Effector memory CD8-positive, alpha-beta T cell (primary cell): ENCODE results near the gene LEAP2.
A peak's percentile ranks its signal among the peaks of the same experiment; 100 is the strongest.

Experiments
- ATAC-seq: fragments of 150-1000 bp; cut with Tn5 transposase; replicated peaks from 2 replicates; pipeline ENCODE4 v1.10.0; 2021; ENCODE audit warnings: mild to moderate bottlenecking, moderate library complexity
- DNase-seq, 3 experiments: peaks; one replicate each; pipeline ENCODE4 v3.0.0; 2021
- H3K27ac Mint-ChIP-seq, 2 donors: one replicate each; pipeline ENCODE4 v1.8.0; 2022; ENCODE audit warnings: mild to moderate bottlenecking in 2 of 2, mixed read lengths in 2 of 2, moderate library complexity in 2 of 2
- H3K27me3 Mint-ChIP-seq, 2 donors: one replicate each; pipeline ENCODE4 v1.8.0; 2022; ENCODE audit warnings: mixed read lengths in 2 of 2
- H3K36me3 Mint-ChIP-seq: one replicate; pipeline ENCODE4 v1.8.0; 2022; ENCODE audit warnings: mild to moderate bottlenecking, moderate library complexity, mixed read lengths; ENCODE audit not compliant: insufficient read depth
- H3K4me1 Mint-ChIP-seq, 2 donors: one replicate each; pipeline ENCODE4 v1.8.0; 2022; ENCODE audit warnings: low read depth in 2 of 2, mixed read lengths in 2 of 2
- H3K4me3 Mint-ChIP-seq, 2 donors: one replicate each; pipeline ENCODE4 v1.8.0; 2022; ENCODE audit warnings: mild to moderate bottlenecking in 2 of 2, mixed read lengths in 2 of 2, moderate library complexity in 2 of 2
- H3K9me3 Mint-ChIP-seq, 2 donors: one replicate each; pipeline ENCODE4 v1.8.0; 2022; ENCODE audit warnings: mixed read lengths in 2 of 2

LEAP2 gene

DNA sequence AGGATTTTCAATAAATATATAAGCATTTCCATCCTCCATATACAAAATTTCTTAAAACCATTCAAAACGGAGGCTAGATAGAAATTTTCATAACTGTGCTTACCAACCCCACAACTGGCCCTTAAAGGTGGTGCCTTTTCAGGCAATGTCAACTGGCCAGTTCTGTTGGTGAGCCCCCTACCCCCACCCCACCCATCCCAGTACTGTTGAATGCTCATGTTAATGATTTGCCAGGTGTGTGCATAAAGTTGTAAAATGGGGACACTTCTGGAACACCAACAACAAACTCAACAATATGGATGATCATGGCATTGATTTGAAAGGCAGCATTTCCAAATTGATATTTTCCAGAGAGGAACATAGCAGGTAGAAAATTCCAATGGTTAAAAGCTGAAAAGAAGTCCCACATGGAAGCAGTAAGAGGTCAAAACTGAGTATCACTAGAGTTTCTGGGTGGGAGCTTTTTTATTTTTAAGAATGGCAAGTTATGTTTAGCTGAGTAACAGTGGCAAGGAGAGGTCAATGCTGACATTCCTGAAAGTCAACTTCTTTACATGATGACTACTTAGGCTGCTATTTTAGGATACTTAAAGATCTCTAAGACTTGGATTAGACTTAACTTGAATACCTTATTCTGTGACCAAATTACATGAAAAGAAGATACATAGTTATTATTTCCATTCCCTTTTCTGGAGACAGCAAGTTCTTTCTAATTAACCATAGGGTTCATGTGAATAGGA lies 2.7 kb downstream of the LEAP2 start:
- no peaks in the 10 kb centered on the region for H3K4me1 Mint-ChIP-seq
- ATAC-seq = no peak
- H3K36me3 Mint-ChIP-seq = peaks cover 37% of the 10 kb centered on the region
- no peaks in the 10 kb centered on the region for H3K27me3 Mint-ChIP-seq
- H3K27ac Mint-ChIP-seq = no peak overlapping the region
- DNase-seq = no peak
- no peaks in the 10 kb centered on the region for H3K9me3 Mint-ChIP-seq
- no peak overlapping the region for H3K4me3 Mint-ChIP-seq

DNA sequence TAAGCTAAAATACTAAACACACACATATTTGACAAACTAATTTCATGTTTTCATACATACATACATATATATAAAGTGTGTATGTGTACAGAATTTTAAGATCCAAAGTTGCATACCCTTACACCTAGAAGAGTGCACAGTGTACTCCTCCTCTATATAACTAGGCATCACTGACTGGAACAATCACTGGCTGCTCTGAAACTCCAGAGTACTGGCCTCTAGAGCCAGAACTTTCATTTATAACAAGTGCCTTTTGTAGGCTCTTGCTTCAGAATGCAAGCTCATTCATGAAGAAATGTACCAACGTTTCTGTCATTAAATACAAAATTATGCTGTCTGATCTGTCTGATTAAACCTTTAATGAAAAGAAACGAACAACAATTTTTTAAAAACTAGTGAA lies 4.0 kb downstream of the LEAP2 start:
- no peak for DNase-seq
- Mint-ChIP-seq H3K4me3 (no peak overlapping the region), H3K9me3 (no peaks in the 10 kb centered on the region), H3K36me3 (peaks cover 49% of the 10 kb centered on the region), H3K27me3 (no peaks in the 10 kb centered on the region), H3K4me1 (no peaks in the 10 kb centered on the region), H3K27ac (no peak overlapping the region)
- no peak for ATAC-seq

- Mint-ChIP-seq H3K27ac (no peak overlapping the region), H3K4me1 (no peaks in the 10 kb centered on the region), H3K4me3 (no peak overlapping the region), H3K27me3 (no peaks in the 10 kb centered on the region), H3K9me3 (no peaks in the 10 kb centered on the region), H3K36me3 (peaks cover 54% of the 10 kb centered on the region)
- no peak for ATAC-seq
- no peak for DNase-seq
Measured at GRCh38 chr5:132877938-132878337, 4.5 kb downstream of the LEAP2 start.

- Mint-ChIP-seq H3K27me3 (no peaks in the 10 kb centered on the region), H3K27ac (peak overlapping the region; percentile 32 to 60), H3K36me3 (peaks cover 79% of the 10 kb centered on the region), H3K9me3 (no peaks in the 10 kb centered on the region), H3K4me1 (no peaks in the 10 kb centered on the region), H3K4me3 (no peak overlapping the region)
- ATAC-seq = peak; percentile 71
- DNase-seq = peak in 1 of 3 experiments; percentile 15
Measured at GRCh38 chr5:132883261-132883834, 9.9 kb downstream of the LEAP2 start.

GRCh38 chr5:132884548-132884947 lies 11.1 kb downstream of the LEAP2 start:
- Mint-ChIP-seq H3K36me3 (peaks cover 81% of the 10 kb centered on the region), H3K27ac (peak overlapping the region in 1 of 2 donors; percentile 10), H3K4me3 (no peak overlapping the region), H3K27me3 (no peaks in the 10 kb centered on the region), H3K9me3 (no peaks in the 10 kb centered on the region), H3K4me1 (no peaks in the 10 kb centered on the region)
- ATAC-seq (no peak), DNase-seq (no peak)

GRCh38 chr5:132886064-132886823 lies 12.8 kb downstream of the LEAP2 start:
- no peaks in the 10 kb centered on the region for H3K4me1 Mint-ChIP-seq
- no peak overlapping the region for H3K4me3 Mint-ChIP-seq
- H3K9me3 Mint-ChIP-seq = no peaks in the 10 kb centered on the region
- no peaks in the 10 kb centered on the region for H3K27me3 Mint-ChIP-seq
- no peak for DNase-seq
- H3K36me3 Mint-ChIP-seq = peaks cover 86% of the 10 kb centered on the region
- H3K27ac Mint-ChIP-seq = peak overlapping the region; percentile 35 to 77
- no peak for ATAC-seq

- Mint-ChIP-seq H3K4me3 (no peak overlapping the region), H3K27me3 (no peaks in the 10 kb centered on the region), H3K9me3 (no peaks in the 10 kb centered on the region), H3K4me1 (no peaks in the 10 kb centered on the region), H3K36me3 (peaks cover 86% of the 10 kb centered on the region), H3K27ac (peak overlapping the region in 1 of 2 donors; percentile 77)
- DNase-seq (no peak), ATAC-seq (no peak)
Measured at GRCh38 chr5:132887283-132887682, 13.8 kb downstream of the LEAP2 start.

GRCh38 chr5:132889501-132889900 lies 16.0 kb downstream of the LEAP2 start:
- peak overlapping the region in 1 of 2 donors; percentile 46 for H3K27ac Mint-ChIP-seq
- H3K9me3 Mint-ChIP-seq = no peaks in the 10 kb centered on the region
- H3K4me1 Mint-ChIP-seq = peaks cover 0 to 3% of the 10 kb centered on the region in 2 donors
- H3K4me3 Mint-ChIP-seq = no peak overlapping the region
- no peaks in the 10 kb centered on the region for H3K27me3 Mint-ChIP-seq
- ATAC-seq (no peak), DNase-seq (no peak)
- H3K36me3 Mint-ChIP-seq = peaks cover 77% of the 10 kb centered on the region

GRCh38 chr5:132890817-132891216 lies 17.3 kb downstream of the LEAP2 start:
- Mint-ChIP-seq H3K27me3 (no peaks in the 10 kb centered on the region), H3K27ac (no peak overlapping the region), H3K4me1 (peaks cover 0 to 6% of the 10 kb centered on the region in 2 donors), H3K9me3 (no peaks in the 10 kb centered on the region), H3K4me3 (no peak overlapping the region), H3K36me3 (peaks cover 78% of the 10 kb centered on the region)
- no peak for ATAC-seq
- no peak for DNase-seq

GRCh38 chr5:132895719-132896305 lies 22.3 kb downstream of the LEAP2 start:
- Mint-ChIP-seq H3K4me3 (no peak overlapping the region), H3K36me3 (peaks cover 81% of the 10 kb centered on the region), H3K9me3 (no peaks in the 10 kb centered on the region), H3K27ac (peak overlapping the region; percentile 44 to 81), H3K4me1 (peaks cover 0 to 11% of the 10 kb centered on the region in 2 donors), H3K27me3 (no peaks in the 10 kb centered on the region)
- ATAC-seq (no peak), DNase-seq (no peak)

GRCh38 chr5:132896685-132897084 lies 23.2 kb downstream of the LEAP2 start:
- Mint-ChIP-seq H3K9me3 (no peaks in the 10 kb centered on the region), H3K36me3 (peaks cover 82% of the 10 kb centered on the region), H3K4me1 (peaks cover 0 to 11% of the 10 kb centered on the region in 2 donors), H3K4me3 (no peak overlapping the region), H3K27ac (peak overlapping the region; percentile 44 to 81), H3K27me3 (no peaks in the 10 kb centered on the region)
- DNase-seq = no peak
- no peak for ATAC-seq

DNA sequence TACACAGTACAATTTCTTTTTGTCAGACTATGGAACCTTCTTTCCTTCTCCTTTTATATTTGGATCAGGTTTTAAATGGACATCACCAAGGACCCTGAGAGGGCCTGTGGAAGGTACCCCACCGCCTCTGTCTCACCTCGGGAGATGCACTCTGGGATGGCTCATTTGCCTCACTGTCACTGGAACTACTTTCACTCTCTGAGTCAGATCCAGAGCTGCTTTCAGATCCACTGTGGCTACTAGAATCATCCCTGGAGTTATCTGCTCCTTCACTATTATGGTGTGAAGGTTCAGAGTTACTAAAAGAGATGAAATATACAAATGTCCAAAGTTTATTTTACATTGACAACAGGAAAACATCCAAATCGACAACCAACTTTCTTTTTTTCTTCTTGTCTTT lies 24.6 kb downstream of the LEAP2 start:
- DNase-seq (no peak), ATAC-seq (no peak)
- Mint-ChIP-seq H3K27ac (no peak overlapping the region), H3K4me3 (no peak overlapping the region), H3K4me1 (peaks cover 0 to 9% of the 10 kb centered on the region in 2 donors), H3K36me3 (peaks cover 73% of the 10 kb centered on the region), H3K9me3 (no peaks in the 10 kb centered on the region), H3K27me3 (no peaks in the 10 kb centered on the region)

- DNase-seq (no peak), ATAC-seq (no peak)
- Mint-ChIP-seq H3K27me3 (no peaks in the 10 kb centered on the region), H3K9me3 (no peaks in the 10 kb centered on the region), H3K4me1 (peaks cover 0 to 15% of the 10 kb centered on the region in 2 donors), H3K36me3 (peaks cover 71% of the 10 kb centered on the region), H3K27ac (no peak overlapping the region), H3K4me3 (no peak overlapping the region)
Measured at GRCh38 chr5:132901036-132901435, 27.6 kb downstream of the LEAP2 start.
